Measurements from ENCODE around the gene FHDC1.

DNA sequence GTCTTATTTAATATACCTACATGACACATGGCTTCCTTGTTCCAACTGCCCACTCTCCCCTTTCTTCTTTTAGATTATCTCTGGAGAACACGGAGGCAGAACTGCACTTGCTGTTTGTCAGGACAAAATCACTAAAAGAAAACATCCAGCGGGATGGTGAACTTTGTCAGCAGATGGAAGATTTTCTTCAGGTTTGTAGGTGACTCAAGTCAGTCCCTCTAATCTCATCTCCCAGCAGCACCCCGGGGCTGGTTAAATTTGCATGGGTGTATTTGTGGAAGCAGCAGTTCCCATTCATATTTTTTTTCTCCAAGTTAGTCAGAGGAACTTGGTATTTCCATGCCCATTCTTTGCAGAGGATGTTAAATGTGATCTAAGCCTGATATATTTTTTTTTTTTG, 31.8 kb downstream of the FHDC1 start:
- TF ChIP-seq, protein P1, sequence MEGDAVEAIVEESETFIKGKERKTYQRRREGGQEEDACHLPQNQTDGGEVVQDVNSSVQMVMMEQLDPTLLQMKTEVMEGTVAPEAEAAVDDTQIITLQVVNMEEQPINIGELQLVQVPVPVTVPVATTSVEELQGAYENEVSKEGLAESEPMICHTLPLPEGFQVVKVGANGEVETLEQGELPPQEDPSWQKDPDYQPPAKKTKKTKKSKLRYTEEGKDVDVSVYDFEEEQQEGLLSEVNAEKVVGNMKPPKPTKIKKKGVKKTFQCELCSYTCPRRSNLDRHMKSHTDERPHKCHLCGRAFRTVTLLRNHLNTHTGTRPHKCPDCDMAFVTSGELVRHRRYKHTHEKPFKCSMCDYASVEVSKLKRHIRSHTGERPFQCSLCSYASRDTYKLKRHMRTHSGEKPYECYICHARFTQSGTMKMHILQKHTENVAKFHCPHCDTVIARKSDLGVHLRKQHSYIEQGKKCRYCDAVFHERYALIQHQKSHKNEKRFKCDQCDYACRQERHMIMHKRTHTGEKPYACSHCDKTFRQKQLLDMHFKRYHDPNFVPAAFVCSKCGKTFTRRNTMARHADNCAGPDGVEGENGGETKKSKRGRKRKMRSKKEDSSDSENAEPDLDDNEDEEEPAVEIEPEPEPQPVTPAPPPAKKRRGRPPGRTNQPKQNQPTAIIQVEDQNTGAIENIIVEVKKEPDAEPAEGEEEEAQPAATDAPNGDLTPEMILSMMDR (IDR thresholded peaks at IDR 0.05; ENCODE audit: low read depth, low read length, poor library complexity, severe bottlenecking): no peak
- no peak for TF ChIP-seq EZH2phosphoT487 (IDR thresholded peaks at IDR 0.05; ENCODE audit: borderline replicate concordance, low read length)
